ENCODE results near the gene SMG9. TPM values are rescaled to one million over a fixed set of nuclear protein-coding genes. Genes with fewer than 3 reads are reported as not detected.

Gene SMG9
- total and polyA plus RNA-seq, 2 of the 4 experiments (the other 2 are of a cell fraction) = 4.8 to 24.3 TPM

GRCh38 chr19:43755256-43755801 lies 567 bp upstream of the SMG9 start (continued):
- no peak for TF ChIP-seq CTCF (conservative IDR thresholded peaks at IDR 0.05; ENCODE audit: low read depth, low read length)

- Histone ChIP-seq H2AK9ac (replicated peaks; ENCODE audit: low read depth, low read length, poor library complexity) (peak overlapping the region; percentile 86), H3K4me2 (ENCODE audit: low read depth, low read length) (peak overlapping the region; percentile 90), H2BK120ac (ENCODE audit: low read depth, low read length) (no peak overlapping the region), H3K4me1 (ENCODE audit: control insufficient read depth, insufficient read depth, low read length) (peaks cover 18% of the 10 kb centered on the region), H3K4ac (ENCODE audit: low read depth, low read length) (peak overlapping the region; percentile 70), H3K79me1 (ENCODE audit: low read depth in 1 of 2, low read length in 2 of 2) (peaks cover 19 to 69% of the 10 kb centered on the region in 2 experiments), H3K23ac (ENCODE audit: low read depth, low read length) (peak overlapping the region; percentile 33; the same call in 1 of the 2 replicates), H4K91ac (ENCODE audit: insufficient read depth, low read depth, low read length) (0 out of 2 replicates have a peak overlapping the region, but pooled peaks have one; percentile 46), H3K56ac (ENCODE audit: extremely low read depth, insufficient read depth, low read length) (peak overlapping the region; percentile 80; the same call in 1 of the 2 replicates), H3K36me3 (ENCODE audit: control insufficient read depth, insufficient read depth, low read length) (peaks cover 10% of the 10 kb centered on the region), H2AFZ (replicated peaks; ENCODE audit: low read length, poor library complexity) (peak overlapping the region; percentile 99), H2BK15ac (ENCODE audit: low read depth, low read length) (peak overlapping the region; percentile 71; the same call in 2 of the 3 replicates), H3K9me1 (ENCODE audit: insufficient read depth, low read length) (peaks cover 19% of the 10 kb centered on the region), H3K18ac (ENCODE audit: low read depth, low read length) (peak overlapping the region; percentile 8; the same call in 1 of the 2 replicates), H4K20me1 (ENCODE audit: insufficient read depth, low read length) (peaks cover 25% of the 10 kb centered on the region), H4K5ac (ENCODE audit: low read depth, low read length) (peak overlapping the region; percentile 31; the same call in 1 of the 2 replicates), H2BK5ac (ENCODE audit: low read depth, low read length, poor library complexity, severe bottlenecking) (peak overlapping the region; percentile 46), H3K14ac (replicated peaks; ENCODE audit: low read depth, low read length) (peak overlapping the region; percentile 81), H2BK20ac (ENCODE audit: low read depth, low read length) (no peak overlapping the region), H3K9me3 (ENCODE audit: control insufficient read depth, insufficient read depth, low read length) (no peaks in the 10 kb centered on the region), H3K4me3 (ENCODE audit: insufficient read depth, low read depth, low read length) (peak overlapping the region; percentile 66), H4K8ac (ENCODE audit: low read depth in 2 of 2, low read length in 2 of 2) (peak overlapping the region; percentile 79 to 98; a peak in 3 of 4 replicates), H3K9ac (ENCODE audit: low read depth, low read length) (peak overlapping the region; percentile 73), H3K27ac (ENCODE audit: insufficient read depth, low read length) (peak overlapping the region; percentile 97), H2AK5ac (ENCODE audit: low read depth, low read length) (peak overlapping the region; percentile 57), H3K27me3 (ENCODE audit: control insufficient read depth, insufficient read depth, low read length) (no peaks in the 10 kb centered on the region)
- in situ Hi-C loops (cut with MboI; ENCODE audit: low sequenced_read_pairs) (no loop called here), dilution Hi-C loops (cut with HindIII; ENCODE audit: low sequenced_read_pairs, unreplicated experiment) (no loop called here), intact Hi-C loops (cut with micrococcal nuclease) (no loop called here)
- ATAC-seq (ENCODE audit: low read depth) (no peak), DNase-seq (no peak)
- TF ChIP-seq FOS (IDR thresholded peaks at IDR 0.05; ENCODE audit: low read depth, low read length) (no peak), RAD21 (IDR thresholded peaks at IDR 0.05; ENCODE audit: low read length) (no peak)
- no TSS peak for BruUV-seq (replicated peaks)
- ChIA-PET CTCF (no interaction called here), POLR2A (ENCODE audit: unreplicated experiment) (interaction anchor here (1.0 to 1.4 kb wide), 2 partner anchors 11 to 158 kb away, joined by 3 read pairs; partner anchors contain the start of genes IRGQ and ZNF576)
- 0% methylated on average over 8 of the region's 11 CpGs; no CpG with 5 or more reads in 1 of the 2 experiments for whole genome bisulfite sequencing, 2 experiments (ENCODE audit: extremely low coverage in 2 of 2, insufficient read length in 1 of 2)
Observed at GRCh38 chr19:43754253-43754502, 584 bp downstream of the SMG9 start.
